ENCODE data around the gene DACH1.
"Not testable (repeated sequence)": the region's sequence is repeated elsewhere in the genome, so short reads cannot be mapped to it uniquely, and the experiment has no call there.

Gene DACH1

GRCh38 chr13:71866335-71867130 is 471 bp downstream of the DACH1 start:
- in situ Hi-C loops (cut with MboI; ENCODE audit: low sequenced_read_pairs): no loop called here

- in situ Hi-C loops (cut with MboI; ENCODE audit: low sequenced_read_pairs): no loop called here
Observed at GRCh38 chr13:71865874-71866334, 1.1 kb downstream of the DACH1 start.

- in situ Hi-C loops (cut with MboI; ENCODE audit: low sequenced_read_pairs): no loop called here
Observed at GRCh38 chr13:71864986-71865873, 1.8 kb downstream of the DACH1 start.

- in situ Hi-C loops (cut with MboI; ENCODE audit: low sequenced_read_pairs): no loop called here
Observed at GRCh38 chr13:71864094-71864985, 2.7 kb downstream of the DACH1 start.

- in situ Hi-C loops (cut with MboI; ENCODE audit: low sequenced_read_pairs): no loop called here
Observed at GRCh38 chr13:71863254-71863865, 3.6 kb downstream of the DACH1 start.

GRCh38 chr13:71862459-71862943 is 4.5 kb downstream of the DACH1 start:
- in situ Hi-C loops (cut with MboI; ENCODE audit: low sequenced_read_pairs): no loop called here

- in situ Hi-C loops (cut with MboI; ENCODE audit: low sequenced_read_pairs): no loop called here
Observed at GRCh38 chr13:71861769-71862458, 5.1 kb downstream of the DACH1 start.

GRCh38 chr13:71860547-71861138 is 6.4 kb downstream of the DACH1 start:
- in situ Hi-C loops (cut with MboI; ENCODE audit: low sequenced_read_pairs): no loop called here

- in situ Hi-C loops (cut with MboI; ENCODE audit: low sequenced_read_pairs): no loop called here
Observed at GRCh38 chr13:71858647-71859046, 8.4 kb downstream of the DACH1 start.

- in situ Hi-C loops (cut with MboI; ENCODE audit: low sequenced_read_pairs): no loop called here
Observed at GRCh38 chr13:71856548-71857043, 10.4 kb downstream of the DACH1 start.

- in situ Hi-C loops (cut with MboI; ENCODE audit: low sequenced_read_pairs): no loop called here
Observed at GRCh38 chr13:71854401-71854800, 12.6 kb downstream of the DACH1 start.

- in situ Hi-C loops (cut with MboI; ENCODE audit: low sequenced_read_pairs): no loop called here
Observed at GRCh38 chr13:71853725-71854124, 13.3 kb downstream of the DACH1 start.

GRCh38 chr13:71852736-71853135 is 14.3 kb downstream of the DACH1 start:
- in situ Hi-C loops (cut with MboI; ENCODE audit: low sequenced_read_pairs): no loop called here

- in situ Hi-C loops (cut with MboI; ENCODE audit: low sequenced_read_pairs): no loop called here
Observed at GRCh38 chr13:71851498-71852409, 15.2 kb downstream of the DACH1 start.

GRCh38 chr13:71842003-71842402 is 25.0 kb downstream of the DACH1 start:
- in situ Hi-C loops (cut with MboI; ENCODE audit: low sequenced_read_pairs): no loop called here

GRCh38 chr13:71838842-71839241 is 28.2 kb downstream of the DACH1 start:
- in situ Hi-C loops (cut with MboI; ENCODE audit: low sequenced_read_pairs): no loop called here

GRCh38 chr13:71837582-71837981 is 29.4 kb downstream of the DACH1 start:
- in situ Hi-C loops (cut with MboI; ENCODE audit: low sequenced_read_pairs): not testable (repeated sequence)

- in situ Hi-C loops (cut with MboI; ENCODE audit: low sequenced_read_pairs): no loop called here
Observed at GRCh38 chr13:71831716-71832115, 35.3 kb downstream of the DACH1 start.

Measured in HL-60/S4 treated with retinoic acid at 250 ng/mL for 4 days and 3 days (cell line).